SU-DHL-6 (cell line): ENCODE measurements around the gene ACOX2.

Source experiments
- H2AFZ ChIP-seq: fragments of 200-600 bp; sonication (generic); 2 replicates; pipeline ENCODE4 v1.6.1; 2014; ENCODE audit warnings: low read depth, mild to moderate bottlenecking, moderate library complexity, mixed read lengths, antibody characterized with exemption, low read length; ENCODE audit not compliant: severe bottlenecking
- H3F3A ChIP-seq: fragments of 200-600 bp; shearing (Covaris generic); 2 replicates; pipeline ENCODE4 v1.6.0; 2016; ENCODE audit warnings: antibody characterized with exemption, mild to moderate bottlenecking; ENCODE audit not compliant: insufficient read depth
- H3K27ac ChIP-seq: fragments of 200-600 bp; sonication (generic); 2 replicates; pipeline ENCODE4 v1.5.1; 2016; ENCODE audit warnings: low read depth, mild to moderate bottlenecking, low read length, moderate library complexity, mixed read lengths
- H3K27me3 ChIP-seq: fragments of 200-600 bp; sonication (generic), shearing (Covaris generic); 2 replicates; pipeline ENCODE4 v1.6.0; 2014; ENCODE audit warnings: mild to moderate bottlenecking, low read length
- H3K36me3 ChIP-seq: fragments of 200-600 bp; sonication (generic); 2 replicates; pipeline ENCODE4 v1.6.1; 2014; ENCODE audit warnings: mild to moderate bottlenecking, low read length, mixed read lengths
- H3K4me2 ChIP-seq: fragments of 300-600, 200-600 bp; shearing (Covaris generic), sonication (generic); 2 replicates; pipeline ENCODE4 v1.6.0; 2014; ENCODE audit warnings: low read length, low read depth, mild to moderate bottlenecking; ENCODE audit not compliant: poor library complexity, severe bottlenecking
- H3K4me3 ChIP-seq: fragments of 200-600 bp; sonication (generic); 2 replicates; pipeline ENCODE4 v1.5.1; 2014; ENCODE audit warnings: antibody characterized with exemption, low read length, mild to moderate bottlenecking, mixed read lengths; ENCODE audit not compliant: insufficient read depth, poor library complexity, severe bottlenecking
- H3K79me2 ChIP-seq: fragments of 200-600 bp; sonication (generic); 2 replicates; pipeline ENCODE4 v1.6.1; 2014; ENCODE audit warnings: mild to moderate bottlenecking, low read length, moderate library complexity; ENCODE audit not compliant: insufficient read depth
- H3K9ac ChIP-seq: fragments of 200-600 bp; sonication (generic); 2 replicates; pipeline ENCODE4 v1.7.0; 2014; ENCODE audit warnings: mild to moderate bottlenecking, low read length
- H3K9me2 ChIP-seq: fragments of 200-600 bp; sonication (generic); replicated peaks from 2 replicates; pipeline ENCODE4 v1.6.1; 2014; ENCODE audit warnings: low read length; ENCODE audit not compliant: insufficient read depth
- H3K9me3 ChIP-seq: fragments of 200-600 bp; sonication (generic); 2 replicates; pipeline ENCODE4 v1.6.1; 2014; ENCODE audit warnings: low read length, mixed read lengths; ENCODE audit not compliant: insufficient read depth
- H4K20me1 ChIP-seq: fragments of 200-600 bp; sonication (generic); 2 replicates; pipeline ENCODE4 v1.6.1; 2014; ENCODE audit warnings: low read depth, mild to moderate bottlenecking, antibody characterized with exemption, low read length, moderate library complexity, mixed read lengths
- CTCF ChIP-seq: fragments of 200-600 bp; sonication (generic); IDR thresholded peaks from one replicate; pipeline ENCODE4 v1.5.1; 2017; ENCODE audit warnings: antibody characterized with exemption, mild to moderate bottlenecking, low read length, moderate library complexity; ENCODE audit not compliant: insufficient read depth, poor library complexity, severe bottlenecking
- EZH2phosphoT487 ChIP-seq: fragments of 200-600 bp; sonication (generic), shearing (Covaris generic); conservative IDR thresholded peaks from 2 replicates; pipeline ENCODE4 v1.6.1; 2018; ENCODE audit warnings: mild to moderate bottlenecking, antibody characterized with exemption, low read length, moderate library complexity, mixed read lengths

The ACOX2 gene

GRCh38 chr3:58484722-58485069, 52.3 kb downstream of the ACOX2 start:
- H3K36me3 ChIP-seq, result no peaks in the 10 kb centered on the region
- H3K9me2 ChIP-seq, result no peaks in the 10 kb centered on the region
- H4K20me1 ChIP-seq, result no peaks in the 10 kb centered on the region
- TF ChIP-seq EZH2phosphoT487, result no peak
- TF ChIP-seq CTCF, result no peak
- H3K9me3 ChIP-seq, result no peaks in the 10 kb centered on the region
- H3K9ac ChIP-seq, result no peak overlapping the region
- no peaks in the 10 kb centered on the region for H3K79me2 ChIP-seq
- H3K4me3 ChIP-seq, result no peak overlapping the region
- no peaks in the 10 kb centered on the region; the same call in 1 of the 2 replicates for H3K27me3 ChIP-seq
- H3F3A ChIP-seq, result 0 out of 2 replicates have a peak, but pooled peaks cover 3% of the 10 kb centered on the region
- H2AFZ ChIP-seq, result no peak overlapping the region
- H3K27ac ChIP-seq, result no peak overlapping the region
- H3K4me2 ChIP-seq, result no peak overlapping the region

GRCh38 chr3:58484045-58484721, 52.8 kb downstream of the ACOX2 start:
- H4K20me1 ChIP-seq, result no peaks in the 10 kb centered on the region
- no peaks in the 10 kb centered on the region for H3K9me2 ChIP-seq
- no peak overlapping the region for H2AFZ ChIP-seq
- no peaks in the 10 kb centered on the region for H3K9me3 ChIP-seq
- TF ChIP-seq CTCF (no peak), EZH2phosphoT487 (no peak)
- H3K79me2 ChIP-seq, result no peaks in the 10 kb centered on the region
- H3K4me3 ChIP-seq, result no peak overlapping the region
- H3K27ac ChIP-seq, result no peak overlapping the region
- H3F3A ChIP-seq, result no peaks in the 10 kb centered on the region
- no peaks in the 10 kb centered on the region; the same call in 1 of the 2 replicates for H3K27me3 ChIP-seq
- no peak overlapping the region for H3K4me2 ChIP-seq
- H3K9ac ChIP-seq, result no peak overlapping the region
- H3K36me3 ChIP-seq, result no peaks in the 10 kb centered on the region

GRCh38 chr3:58482917-58483636, 53.9 kb downstream of the ACOX2 start:
- H3K9ac ChIP-seq, result no peak overlapping the region
- H3K9me3 ChIP-seq, result no peaks in the 10 kb centered on the region
- no peak overlapping the region for H3K27ac ChIP-seq
- no peaks in the 10 kb centered on the region for H3K36me3 ChIP-seq
- H3K27me3 ChIP-seq, result no peaks in the 10 kb centered on the region; the same call in 1 of the 2 replicates
- H3F3A ChIP-seq, result no peaks in the 10 kb centered on the region
- H4K20me1 ChIP-seq, result no peaks in the 10 kb centered on the region
- no peak overlapping the region for H3K4me3 ChIP-seq
- no peaks in the 10 kb centered on the region for H3K9me2 ChIP-seq
- H3K4me2 ChIP-seq, result no peak overlapping the region
- no peaks in the 10 kb centered on the region for H3K79me2 ChIP-seq
- H2AFZ ChIP-seq, result no peak overlapping the region
- no peak for TF ChIP-seq CTCF
- no peak for TF ChIP-seq EZH2phosphoT487
